ENCODE measurements around the gene ADAM12.
"Not testable (repeated sequence)": the region's sequence is repeated elsewhere in the genome, so short reads cannot be mapped to it uniquely, and the experiment has no call there.

ADAM12 gene

DNA sequence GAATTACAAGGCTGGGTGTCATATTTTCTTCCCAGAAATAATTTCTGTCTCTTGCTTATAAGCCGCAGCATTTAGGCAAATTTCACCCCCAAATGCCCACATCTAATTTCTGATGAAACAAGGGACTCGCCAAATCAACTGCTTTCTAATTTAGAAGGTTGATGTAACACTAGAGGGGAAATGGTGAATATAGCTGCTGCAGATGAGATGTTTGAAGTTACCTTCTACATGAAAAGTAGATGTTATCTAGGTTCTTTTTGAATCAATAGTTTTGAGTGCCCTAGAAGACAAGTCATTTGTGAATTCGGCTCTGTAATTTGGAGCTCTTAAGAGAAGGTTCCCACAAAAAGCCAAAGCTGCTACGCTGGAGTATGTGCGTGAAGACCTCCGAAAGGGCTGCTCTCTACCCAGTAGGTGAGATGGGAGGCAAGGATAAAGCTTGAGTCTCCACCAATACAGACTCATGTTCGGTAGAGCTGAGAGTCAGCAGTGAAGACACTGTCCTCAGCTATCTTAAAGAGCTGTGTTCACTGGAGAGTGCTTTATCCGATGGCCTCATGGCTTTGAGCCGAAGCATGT is 392.5 kb downstream of the ADAM12 start:
- DNase-seq (ENCODE audit: low spot score): no peak
- FAIRE-seq: no peak

DNA sequence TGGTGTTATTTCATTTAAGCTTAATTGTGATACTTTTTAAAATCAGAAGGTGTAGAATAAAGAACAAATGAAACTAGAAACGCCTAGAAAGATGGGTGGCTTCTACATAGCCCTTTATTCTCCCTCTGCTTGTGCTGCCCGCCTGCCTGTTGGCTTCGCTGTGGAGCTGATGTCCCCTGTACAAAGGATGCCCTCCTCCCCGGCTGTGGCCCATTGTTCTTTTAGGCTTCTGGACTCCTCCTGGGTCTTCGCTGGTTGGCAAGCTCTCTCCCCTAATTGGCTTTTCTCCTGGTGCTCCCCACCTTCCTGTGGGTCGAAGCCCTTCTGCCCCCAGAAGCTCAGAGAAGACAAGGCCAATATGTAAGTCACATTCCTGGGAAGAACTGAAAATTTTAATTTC is 393.7 kb downstream of the ADAM12 start:
- no peak for FAIRE-seq
- no peak for DNase-seq (ENCODE audit: low spot score)

DNA sequence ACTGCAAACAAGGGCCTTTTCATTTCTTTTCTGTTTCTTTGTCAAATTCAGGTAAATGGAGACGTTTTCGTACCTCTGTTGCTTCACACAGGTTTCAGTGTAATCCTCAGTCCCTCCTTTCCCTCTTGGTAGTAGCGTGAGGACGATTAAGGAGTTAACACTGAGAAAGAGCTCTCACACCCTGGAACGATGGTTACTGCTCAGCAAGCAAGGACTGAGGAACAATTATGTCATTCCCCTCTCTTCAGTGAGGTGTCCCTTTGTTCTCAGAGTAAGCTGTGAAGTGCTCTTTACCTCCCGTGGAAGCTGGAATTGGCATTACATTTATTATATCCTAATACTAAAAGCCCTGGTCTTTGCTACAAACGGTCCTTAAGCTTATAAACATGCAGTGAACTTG is 396.0 kb downstream of the ADAM12 start:
- FAIRE-seq: no peak
- no peak for DNase-seq (ENCODE audit: low spot score)

DNA sequence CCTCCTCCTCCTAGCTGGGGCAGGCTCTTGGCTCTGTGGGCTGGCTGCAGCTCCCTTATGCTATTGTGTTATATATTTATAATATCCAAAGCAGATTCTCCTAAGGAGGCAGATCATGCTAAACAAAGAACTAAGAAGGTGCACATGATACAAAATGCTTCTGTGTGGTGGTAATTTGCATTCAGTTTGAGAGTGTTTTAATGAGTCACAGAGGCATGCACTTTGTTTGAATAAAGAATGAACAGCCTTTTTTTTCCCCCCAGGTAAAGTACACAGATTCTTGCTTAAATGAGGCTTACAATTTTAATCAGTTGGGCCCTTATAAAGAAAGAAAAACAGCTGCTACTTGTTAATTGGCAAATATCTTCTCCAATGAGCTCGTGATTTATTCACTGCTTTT is 396.9 kb downstream of the ADAM12 start:
- no peak for DNase-seq (ENCODE audit: low spot score)
- FAIRE-seq: no peak

DNA sequence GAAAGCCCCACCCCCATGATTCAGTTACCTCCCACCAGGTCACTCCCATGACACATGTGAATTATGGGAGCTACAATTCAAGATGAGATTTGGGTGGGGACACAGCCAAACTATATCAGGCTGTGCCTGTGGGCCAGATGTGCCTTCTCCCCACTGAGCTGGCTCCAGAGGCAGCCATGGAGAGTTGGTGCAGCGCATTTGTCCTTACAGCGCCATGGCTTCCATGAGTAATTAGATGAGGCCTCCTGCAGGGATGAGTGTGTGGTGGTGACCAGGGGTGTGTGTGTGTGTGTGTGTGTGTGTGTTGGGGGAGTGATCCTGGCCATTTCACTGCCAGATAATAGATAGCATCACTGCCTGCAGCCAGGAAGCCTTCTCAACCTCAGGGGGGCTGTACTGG is 397.3 kb downstream of the ADAM12 start:
- FAIRE-seq: no peak

DNA sequence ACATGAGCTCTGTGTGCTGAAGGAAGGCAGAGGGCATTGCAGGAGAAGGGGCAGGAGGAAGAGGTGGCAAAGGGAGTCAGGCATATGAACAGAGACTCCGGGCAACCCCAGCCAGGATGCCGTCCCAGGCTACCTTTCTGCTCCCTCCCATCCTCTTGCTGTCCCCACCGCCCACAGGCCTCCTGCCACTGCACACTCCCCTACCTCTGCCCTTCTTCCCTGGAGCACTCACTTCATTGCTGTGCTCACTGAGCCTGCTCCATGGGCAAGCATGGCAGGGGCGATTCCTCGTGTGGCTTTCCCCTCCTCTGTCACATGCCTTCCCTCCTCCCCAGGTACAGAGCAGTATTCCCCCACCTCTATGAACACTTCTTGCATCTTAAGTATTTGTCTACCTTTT is 398.5 kb downstream of the ADAM12 start:
- FAIRE-seq: no peak

More for the DNA sequence above, 397.3 kb downstream of the ADAM12 start:
- no peak for DNase-seq (ENCODE audit: low spot score)

DNA sequence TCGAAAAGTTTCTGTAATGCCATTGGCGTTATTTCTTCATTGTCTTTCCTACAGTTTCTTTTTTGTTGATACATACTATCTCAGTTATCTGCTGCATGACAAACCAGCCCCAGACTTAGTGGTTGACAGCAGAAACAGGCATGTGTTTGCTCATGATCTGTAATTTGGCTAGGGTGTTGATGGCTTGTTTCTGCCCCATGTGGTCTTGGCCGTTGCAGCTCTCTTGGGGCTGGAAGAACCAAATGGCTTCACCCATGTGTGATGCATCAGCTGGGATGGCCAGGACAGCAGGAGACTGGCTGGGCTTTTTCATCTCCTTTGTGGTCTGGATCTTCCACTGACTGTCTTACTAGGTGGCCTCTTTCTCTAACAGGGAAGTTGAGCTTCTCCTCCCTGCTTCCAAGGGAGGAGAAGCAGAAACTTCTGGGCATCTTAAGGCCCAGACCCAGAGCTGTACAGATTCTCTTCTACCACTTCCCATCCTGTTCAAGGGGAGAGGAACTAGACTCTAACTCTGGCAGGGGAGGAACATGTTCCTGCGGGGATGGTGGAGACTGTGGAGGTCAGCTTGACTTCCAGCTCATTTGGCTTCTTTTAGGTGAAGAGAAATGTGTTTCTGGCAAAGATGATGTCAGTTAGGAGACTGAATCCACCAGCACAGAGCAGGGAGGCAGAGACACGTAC is 402.6 kb downstream of the ADAM12 start:
- FAIRE-seq: no peak
- no peak for DNase-seq (ENCODE audit: low spot score)

More for the DNA sequence above, 398.5 kb downstream of the ADAM12 start:
- DNase-seq (ENCODE audit: low spot score): no peak

DNA sequence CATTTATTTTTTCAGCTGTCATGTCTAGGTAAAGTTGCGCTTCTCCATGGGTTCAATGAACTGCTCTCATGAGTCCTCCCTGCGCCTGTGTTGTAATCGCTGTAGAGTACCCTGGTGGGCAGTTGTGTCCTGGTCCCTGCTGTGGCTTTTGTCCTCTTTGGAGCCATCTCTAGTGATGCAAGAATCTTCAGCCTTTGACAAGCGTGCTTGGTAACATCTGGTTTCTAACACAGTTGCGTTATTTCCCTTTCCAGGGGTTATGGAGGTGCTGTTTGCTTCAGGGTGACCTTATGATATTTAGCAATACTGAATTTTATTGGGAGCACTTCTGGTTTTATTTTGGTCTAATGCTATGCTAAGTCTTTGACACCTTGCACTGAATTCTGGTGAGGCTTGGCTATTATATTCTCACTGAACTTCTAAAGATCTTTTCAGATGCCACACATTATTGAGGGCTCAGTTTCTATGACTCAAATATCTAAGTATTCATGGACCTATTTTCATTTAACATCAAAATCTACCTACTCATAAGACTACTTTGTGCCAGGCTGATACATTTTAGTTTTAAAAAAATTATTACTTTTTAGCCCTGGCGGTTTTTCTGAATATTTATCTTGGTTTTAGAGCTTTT is 403.3 kb downstream of the ADAM12 start:
- FAIRE-seq (no peak), DNase-seq (ENCODE audit: low spot score) (no peak)

DNA sequence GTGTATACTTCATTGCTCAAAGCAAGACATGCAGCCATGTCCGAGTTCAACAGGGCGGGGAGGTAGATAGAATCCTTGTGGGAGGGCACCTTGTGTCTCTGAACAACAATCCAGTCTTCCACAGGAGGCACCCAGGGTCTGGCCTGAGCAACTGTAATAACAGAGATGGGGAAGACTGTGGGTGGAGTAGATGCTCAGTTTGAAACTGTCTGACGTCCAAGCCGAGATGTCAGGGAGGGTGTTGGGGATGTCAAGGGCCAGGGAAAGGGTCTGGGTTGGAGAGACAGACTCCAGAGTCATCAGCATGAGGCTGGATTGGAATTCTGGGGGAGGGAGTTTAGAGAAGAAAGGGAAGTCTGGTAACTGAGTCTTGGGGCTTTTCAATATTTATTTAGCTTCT is 403.9 kb downstream of the ADAM12 start:
- DNase-seq (ENCODE audit: low spot score): no peak
- FAIRE-seq: no peak

DNA sequence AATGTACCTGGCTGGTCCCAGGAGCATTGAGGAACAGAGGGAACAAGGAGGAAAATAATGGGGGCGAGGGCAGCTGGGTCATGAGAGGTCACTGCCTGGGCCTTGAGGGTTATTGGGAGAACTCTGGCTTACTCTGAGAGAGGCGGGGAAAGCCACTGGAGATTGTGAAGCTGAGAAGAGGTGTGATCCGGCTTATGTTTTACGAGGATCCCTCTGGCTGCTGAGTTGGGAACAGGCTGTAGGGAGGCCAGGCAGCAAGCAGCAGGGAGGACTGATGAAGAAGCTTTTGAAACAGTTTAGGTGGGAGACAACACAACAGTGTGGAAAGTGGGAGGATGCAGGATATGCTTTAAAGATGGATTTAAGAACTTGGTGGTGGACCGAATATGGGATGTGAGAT is 404.6 kb downstream of the ADAM12 start:
- DNase-seq (ENCODE audit: low spot score) (no peak), FAIRE-seq (no peak)

DNA sequence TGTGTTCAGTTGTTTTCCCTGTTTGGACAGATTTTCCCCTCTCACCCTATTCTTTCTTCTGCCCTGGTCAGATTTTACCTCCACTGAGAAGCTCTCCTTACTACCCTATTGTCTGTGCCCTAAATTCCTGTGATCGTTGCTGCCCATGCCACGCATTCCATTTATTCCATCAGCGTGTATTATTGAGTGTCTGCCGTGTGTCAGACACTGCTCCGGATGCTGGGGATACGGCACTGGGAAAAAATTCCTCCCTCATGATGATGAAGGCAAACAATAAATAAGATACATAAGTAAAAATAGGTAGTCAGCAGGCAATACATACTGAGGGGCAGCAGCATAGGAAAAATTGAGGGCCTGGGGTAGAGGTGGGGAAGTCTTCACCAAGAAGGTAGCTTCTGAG is 405.1 kb downstream of the ADAM12 start:
- DNase-seq (ENCODE audit: low spot score) (peak; percentile 13), FAIRE-seq (no peak)

DNA sequence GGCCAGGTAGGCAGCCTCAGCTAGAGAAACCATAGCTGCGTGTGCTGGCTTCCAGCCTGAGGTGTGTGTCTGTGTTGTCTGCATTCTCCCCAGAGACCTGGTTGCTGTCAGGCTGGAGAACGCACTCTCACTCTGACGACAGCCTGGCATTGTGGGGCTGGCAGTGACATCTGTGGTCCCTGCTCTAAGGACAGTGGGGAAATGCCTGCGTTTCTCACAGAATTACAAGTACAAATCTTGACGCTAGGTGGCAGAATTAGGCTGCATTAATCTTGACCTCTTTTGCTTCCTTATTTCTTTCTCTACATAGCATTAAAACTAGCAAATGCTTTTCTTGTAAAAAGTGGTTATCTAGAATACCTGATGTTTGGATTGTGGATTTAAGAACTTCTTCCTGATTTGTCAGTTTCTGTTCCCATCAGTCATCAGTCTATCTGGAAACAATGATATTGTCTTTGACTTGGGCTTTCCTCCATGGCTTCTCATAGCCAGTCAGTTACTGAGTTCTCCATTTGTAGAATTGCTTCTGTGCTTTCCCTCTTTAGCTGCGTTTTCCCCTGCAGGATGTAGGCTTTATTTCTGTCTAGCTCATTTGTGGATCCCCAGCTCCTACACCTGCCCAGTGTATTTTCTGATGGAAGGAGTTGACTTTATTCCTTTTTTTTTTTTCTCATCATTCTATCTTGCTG is 405.9 kb downstream of the ADAM12 start:
- FAIRE-seq: no peak
- DNase-seq (ENCODE audit: low spot score): peak; percentile 43

DNA sequence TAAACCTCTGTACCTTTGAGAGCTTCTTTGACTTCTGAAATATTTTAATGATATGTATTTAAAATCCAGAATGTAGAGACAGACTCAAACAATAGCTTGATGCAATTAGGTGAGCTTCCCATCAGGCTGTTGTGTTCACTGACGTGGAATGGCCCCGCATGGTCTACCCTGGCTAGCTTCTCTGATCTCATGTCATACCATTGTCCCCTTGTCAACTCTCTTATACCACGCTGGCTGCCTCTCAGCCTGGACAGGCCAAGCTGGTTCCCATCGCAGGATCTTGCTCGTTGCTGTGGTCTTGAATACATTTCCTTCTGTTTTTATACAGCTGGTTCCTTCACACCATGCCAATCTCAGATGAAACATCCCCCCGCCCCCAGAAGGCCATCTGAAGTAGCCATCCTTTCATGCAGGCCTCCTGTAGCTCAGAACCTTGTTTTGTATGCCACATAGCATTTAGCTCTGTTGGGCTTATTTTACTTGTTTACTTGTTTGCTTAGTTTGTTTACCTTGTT is 407.7 kb downstream of the ADAM12 start:
- DNase-seq (ENCODE audit: low spot score) (no peak), FAIRE-seq (no peak)

DNA sequence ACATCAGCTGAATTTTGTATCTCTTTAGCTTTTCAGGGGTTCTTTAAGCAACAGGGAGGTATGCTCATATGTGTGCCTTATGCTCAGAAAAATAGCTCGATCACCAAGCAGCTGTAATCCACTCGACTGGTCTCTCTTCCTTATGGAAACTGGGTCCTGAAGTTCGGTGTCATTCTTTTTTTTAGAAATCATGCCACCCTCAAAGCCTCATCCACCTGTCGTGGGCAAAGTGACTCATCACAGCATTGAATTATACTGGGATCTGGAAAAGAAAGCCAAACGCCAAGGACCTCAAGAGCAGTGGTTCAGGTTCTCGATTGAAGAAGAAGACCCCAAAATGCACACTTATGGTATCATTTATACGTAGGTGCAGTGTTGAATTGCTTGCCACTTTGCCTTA is 408.3 kb downstream of the ADAM12 start:
- no peak for DNase-seq (ENCODE audit: low spot score)
- no peak for FAIRE-seq

DNA sequence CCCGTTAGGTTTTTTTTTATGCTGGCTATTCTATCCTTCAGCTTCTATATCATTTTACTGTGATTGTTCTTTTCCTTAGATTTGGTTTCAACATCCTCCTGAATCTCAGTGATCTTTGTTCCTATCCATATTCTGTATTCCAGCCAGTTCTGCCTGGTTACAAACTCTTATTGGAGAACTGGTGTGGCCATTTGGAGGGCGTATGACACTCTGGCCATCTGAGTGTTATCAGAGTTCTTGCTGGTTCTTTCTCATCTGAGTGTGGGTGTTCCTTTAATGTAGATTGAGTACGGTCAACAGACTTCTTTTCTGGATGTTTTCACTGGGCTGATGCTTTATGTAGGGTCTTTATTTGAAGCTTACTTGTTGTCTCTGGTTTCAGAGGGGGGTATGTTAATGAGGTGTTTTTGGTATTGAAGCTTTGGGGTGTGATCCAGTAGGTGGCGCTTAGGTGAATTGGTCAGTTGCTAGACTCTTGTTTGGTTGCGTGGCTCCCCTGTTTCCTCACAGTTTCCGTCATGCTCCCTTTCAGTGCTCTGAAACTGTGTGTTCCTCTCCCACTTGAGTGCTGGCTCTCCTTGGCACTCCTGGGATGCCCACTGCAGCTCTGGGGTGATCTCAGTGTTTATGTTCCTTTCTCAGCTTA is 411.2 kb downstream of the ADAM12 start:
- DNase-seq (ENCODE audit: low spot score) (no peak), FAIRE-seq (no peak)

DNA sequence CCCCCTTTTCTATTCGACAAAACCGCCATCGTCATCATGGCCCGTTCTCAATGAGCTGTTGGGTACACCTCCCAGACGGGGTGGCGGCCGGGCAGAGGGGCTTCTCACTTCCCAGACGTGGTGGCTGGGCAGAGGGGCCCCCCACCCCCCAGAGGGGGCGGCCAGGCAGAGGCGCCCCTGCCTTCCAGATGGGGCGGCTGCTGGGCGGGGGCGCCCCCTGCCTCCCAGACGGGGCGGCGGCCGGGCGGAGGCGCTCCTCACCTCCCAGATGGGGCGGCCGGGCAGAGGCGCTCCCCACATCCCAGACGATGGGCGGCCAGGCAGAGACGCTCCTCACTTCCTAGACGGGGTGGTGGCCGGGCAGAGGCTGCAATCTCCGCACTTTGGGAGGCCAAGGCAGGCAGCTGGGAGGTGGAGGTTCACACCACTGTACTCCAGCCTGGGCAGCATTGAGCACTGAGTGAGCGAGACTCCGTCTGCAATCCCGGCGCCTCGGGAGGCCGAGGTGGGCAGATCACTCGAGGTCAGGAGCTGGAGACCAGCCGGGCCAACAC is 418.1 kb downstream of the ADAM12 start:
- DNase-seq (ENCODE audit: low spot score); FAIRE-seq: not testable (repeated sequence)

DNA sequence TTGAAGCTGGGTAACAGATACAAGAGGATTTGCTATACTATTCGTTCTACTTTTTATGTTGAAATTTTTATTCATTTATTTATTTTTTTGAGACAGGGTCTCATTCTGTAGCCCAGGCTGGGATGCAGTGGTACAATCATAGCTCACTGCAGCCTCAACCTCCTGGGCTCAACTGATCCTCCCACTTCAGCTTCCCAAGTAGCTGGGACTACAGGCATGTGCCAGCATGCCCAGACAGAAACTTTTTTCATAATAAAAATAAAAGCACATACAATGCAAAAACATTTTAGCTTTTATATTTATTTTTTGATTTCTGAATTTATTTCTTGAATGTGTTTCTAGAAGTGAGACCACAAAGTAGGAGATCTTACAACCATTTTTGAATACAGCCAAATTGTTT is 420.7 kb downstream of the ADAM12 start:
- FAIRE-seq (no peak), DNase-seq (ENCODE audit: low spot score) (no peak)

DNA sequence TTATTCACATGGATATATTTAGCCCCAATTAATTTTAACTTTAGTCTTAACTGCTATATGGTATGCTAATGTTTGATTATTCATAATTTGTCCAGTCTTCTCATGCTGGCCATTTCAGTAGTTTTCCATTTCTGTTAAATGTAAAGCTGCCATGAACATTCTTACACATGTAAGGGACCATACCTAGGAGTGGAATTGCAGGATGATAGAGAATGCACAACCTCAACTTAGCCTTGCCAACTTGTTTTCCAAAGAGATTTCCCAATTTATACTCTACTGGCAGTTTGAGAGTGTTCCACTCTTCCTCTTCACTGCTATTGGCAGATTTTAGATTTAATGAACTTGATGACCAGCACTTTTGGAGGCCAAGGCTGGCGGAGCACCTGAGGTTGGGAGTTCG is 423.7 kb downstream of the ADAM12 start:
- FAIRE-seq (no peak), DNase-seq (ENCODE audit: low spot score) (no peak)

Measured in urothelium cell line (cell line).